H1 (cell line): ENCODE results near the gene WWP2.

ENCODE experiments used
- CHD2 ChIP-seq: IDR thresholded peaks from 2 replicates; pipeline ENCODE4 v1.6.1; 2012; ENCODE audit warnings: low read length, improper control_type of control experiment
- POLR2A ChIP-seq, 2 experiments: IDR thresholded peaks; 1 replicate in 1 of 2; 2 replicates in 1 of 2; pipeline ENCODE4 v1.6.1; 2011; ENCODE audit warnings: low read depth in 2 of 2, low read length in 2 of 2, mild to moderate bottlenecking in 2 of 2; ENCODE audit errors: control extremely low read depth in 1 of 2

DNA sequence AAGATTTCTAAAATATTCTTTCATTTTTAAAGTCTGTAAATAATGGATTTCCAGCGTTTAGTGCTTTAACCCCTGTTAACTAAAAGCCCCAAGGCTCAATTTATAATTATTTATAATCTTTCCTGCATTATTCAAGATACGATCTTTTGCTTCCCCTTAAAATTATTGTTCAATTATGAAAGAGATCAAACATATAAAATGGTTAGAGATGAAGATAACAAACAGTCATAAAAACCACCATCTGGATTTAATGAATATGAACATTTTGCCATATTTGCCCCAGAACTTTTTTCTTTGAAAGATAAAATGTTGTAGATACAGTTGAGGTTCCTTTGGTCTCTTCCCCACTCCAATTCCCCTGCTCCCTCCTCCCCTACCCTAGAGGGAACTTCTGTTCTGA, 17.6 kb downstream of the WWP2 start:
- TF ChIP-seq CHD2 (no peak), POLR2A (IDR thresholded peaks at IDR 0.05; ENCODE audit: control extremely low read depth in 1 of 2, low read depth in 2 of 2, low read length in 2 of 2) (no peak)
